Small intestine (tissue), 7 donors: Measurements from ENCODE around the gene UGT2B11. TPM values are rescaled to one million over a fixed set of nuclear protein-coding genes. Genes with fewer than 3 reads are reported as not detected.
"Not testable (repeated sequence)": the region's sequence is repeated elsewhere in the genome, so short reads cannot be mapped to it uniquely, and the experiment has no call there.

Experiments
- DNase-seq, 2 donors: peaks; one replicate each; pipeline versions ENCODE4 v3.0.0 to v3.0.0-alpha.2; 2013
- FAIRE-seq: peaks from 2 replicates; lab custom pipeline; 2012; peaks lifted over from hg19 to GRCh38; lab: Jason Lieb, UNC
- H3K27ac ChIP-seq, 3 donors: one replicate each; pipeline ENCODE4 v1.5.1; 2013; ENCODE audit warnings: low read length in 2 of 3, mild to moderate bottlenecking in 2 of 3, control low read depth in 1 of 3, inconsistent platforms in 1 of 3, low read depth in 1 of 3, moderate library complexity in 1 of 3
- H3K27me3 ChIP-seq, 3 donors: one replicate each; pipeline ENCODE4 v1.6.1; 2013; ENCODE audit warnings: low read length in 3 of 3, inconsistent platforms in 1 of 3; ENCODE audit not compliant: control insufficient read depth in 3 of 3, insufficient read depth in 3 of 3
- H3K36me3 ChIP-seq, 3 donors: one replicate each; pipeline ENCODE4 v1.6.1; 2013; ENCODE audit warnings: low read length in 3 of 3, inconsistent platforms in 1 of 3, low read depth in 1 of 3, mild to moderate bottlenecking in 1 of 3, moderate library complexity in 1 of 3; ENCODE audit not compliant: control insufficient read depth in 3 of 3, insufficient read depth in 2 of 3
- H3K4me1 ChIP-seq, 3 donors: one replicate each; pipeline ENCODE4 v1.6.1; 2013; ENCODE audit warnings: low read length in 2 of 3, inconsistent platforms in 1 of 3, low read depth in 1 of 3, mild to moderate bottlenecking in 1 of 3, moderate library complexity in 1 of 3; ENCODE audit not compliant: control insufficient read depth in 3 of 3, insufficient read depth in 2 of 3
- H3K4me3 ChIP-seq, 3 donors: one replicate each; pipeline ENCODE4 v1.5.1; 2013; ENCODE audit warnings: low read length in 3 of 3, control low read depth in 1 of 3, inconsistent platforms in 1 of 3, low read depth in 1 of 3, mild to moderate bottlenecking in 1 of 3, moderate library complexity in 1 of 3
- H3K9me3 ChIP-seq, 2 donors: one replicate each; pipeline ENCODE4 v1.6.1; 2013; ENCODE audit warnings: low read depth in 1 of 2, low read length in 1 of 2; ENCODE audit not compliant: control insufficient read depth in 2 of 2, insufficient read depth in 1 of 2
- WGBS, 3 donors: extraction: QIAGEN DNeasy Blood & Tissue Kit; methylation state at CpG; one replicate each; pipeline ENCODE4 v1.1.7; 2013; 5-methylcytosine and 5-hydroxymethylcytosine counted together
- polyA plus RNA-seq, 4 donors: library from polyadenylated mRNA; stranded (reverse) in 3 of 4; unstranded in 1 of 4; fragments of 200-250 nt in 3 of 4; fragments of 120-200 nt in 1 of 4; gene quantifications; one replicate each; pipeline versions ENCODE4 v1.2.1 to v1.2.3, GENCODE V29; 2013
- donor health status: healthy with polysubstance abuse.
- donor health status: control.
- donor health status: control.
- donor health status: Bipolar disorder and iron deficiency.
- donor health status: healthy.

UGT2B11 gene
- polyA plus RNA-seq, 4 donors = 0.09 to 1.1 TPM; not detected in 2

GRCh38 chr4:69165707-69166106, 48.8 kb downstream of the UGT2B11 start:
- H3K27ac ChIP-seq = peak overlapping the region in 1 of 3 donors; percentile 9

GRCh38 chr4:69156913-69157312, 57.6 kb downstream of the UGT2B11 start:
- DNase-seq (no peak), FAIRE-seq (no peak)
- WGBS, 3 donors = 84 to 90% (median 89%) methylated on average over 2 of the region's 2 CpGs
- no peaks in the 10 kb centered on the region for H3K27me3 ChIP-seq
- H3K4me1 ChIP-seq = no peaks in the 10 kb centered on the region
- no peaks in the 10 kb centered on the region for H3K9me3 ChIP-seq
- H3K27ac ChIP-seq = no peak overlapping the region
- H3K36me3 ChIP-seq = no peaks in the 10 kb centered on the region
- no peak overlapping the region for H3K4me3 ChIP-seq

More at GRCh38 chr4:69165707-69166106, 48.8 kb downstream of the UGT2B11 start:
- H3K36me3 ChIP-seq, DNase-seq, H3K27me3 ChIP-seq, H3K9me3 ChIP-seq, H3K4me3 ChIP-seq, FAIRE-seq, H3K4me1 ChIP-seq: not testable (repeated sequence)
- WGBS, 3 donors = 69 to 93% (median 85%) methylated on average over 1 of the region's 1 CpG

GRCh38 chr4:69154021-69154420, 60.5 kb downstream of the UGT2B11 start:
- H3K9me3 ChIP-seq = no peaks in the 10 kb centered on the region
- H3K27me3 ChIP-seq = no peaks in the 10 kb centered on the region
- no peaks in the 10 kb centered on the region for H3K4me1 ChIP-seq
- 84 to 94% (median 88%) methylated on average over 4 of the region's 4 CpGs for WGBS, 3 donors
- H3K27ac ChIP-seq = no peak overlapping the region
- H3K36me3 ChIP-seq = no peaks in the 10 kb centered on the region
- no peak overlapping the region for H3K4me3 ChIP-seq
- DNase-seq (no peak), FAIRE-seq (no peak)

Other genes starting within 250 kb of the UGT2B11 start
- gene UGT2B7, start 118.3 kb downstream of the UGT2B11 start, polyA plus RNA-seq = 100 to 1,000 TPM in 1 of 4 donors, 10 to 100 TPM in 3; 20.7 to 106 (median 33.9) TPM
- gene UGT2B28, start 65.7 kb upstream of the UGT2B11 start, polyA plus RNA-seq = under 1 TPM in 1 of 4 donors, not detected in 3; 0.03 TPM